Sigmoid colon (tissue), 4 donors: Measurements from ENCODE around the gene EPSTI1.

Experiments used
- CTCF ChIP-seq, 4 experiments: fragments of 450-650 bp in 3 of 4; fragments of 200-600 bp in 1 of 4; IDR thresholded peaks; one replicate each; pipeline ENCODE4 v1.5.1; 2016 to 2019; ENCODE audit warnings: antibody characterized with exemption in 4 of 4, mild to moderate bottlenecking in 3 of 4, moderate library complexity in 2 of 4
- EP300 ChIP-seq, 4 donors: sonication (generic); formaldehyde crosslinking; IDR thresholded peaks; one replicate each; pipeline ENCODE4 v1.6.1; 2017; ENCODE audit warnings: antibody characterized with exemption in 4 of 4
- POLR2A ChIP-seq, 2 donors: fragments of 450-650 bp; IDR thresholded peaks; one replicate each; pipeline ENCODE4 v1.6.1; 2016; ENCODE audit warnings: antibody characterized with exemption in 2 of 2, mild to moderate bottlenecking in 2 of 2, moderate library complexity in 2 of 2
- POLR2AphosphoS5 ChIP-seq, 4 donors: sonication (generic); formaldehyde crosslinking; IDR thresholded peaks; one replicate each; pipeline ENCODE4 v1.6.1; 2017; ENCODE audit warnings: antibody characterized with exemption in 4 of 4

DNA sequence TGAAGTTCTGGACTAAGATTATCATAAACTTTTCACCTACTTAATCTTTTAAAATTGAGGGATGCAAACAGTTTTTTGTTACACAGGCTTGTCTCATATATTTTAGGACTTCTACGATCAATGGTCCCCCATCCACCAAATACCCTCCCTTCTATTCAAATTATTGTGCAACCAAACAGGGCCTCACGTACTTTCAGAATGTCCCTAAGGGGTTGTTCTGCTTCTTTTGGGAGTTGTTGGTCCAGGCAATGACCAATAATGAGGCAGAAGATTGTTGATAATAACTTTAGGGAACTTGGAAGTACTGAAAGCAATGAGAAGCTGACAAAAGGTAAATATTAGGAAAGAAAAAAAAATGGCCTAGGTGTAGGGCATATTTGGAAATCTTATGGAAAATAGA lies 34.2 kb upstream of the EPSTI1 start:
- TF ChIP-seq POLR2AphosphoS5 (IDR thresholded peaks at IDR 0.05) (no peak), CTCF (IDR thresholded peaks at IDR 0.05) (no peak), POLR2A (IDR thresholded peaks at IDR 0.05) (no peak), EP300 (IDR thresholded peaks at IDR 0.05) (no peak)
